GM19099 (cell line): ENCODE results near the gene MEGF10.

ENCODE experiments used
- POLR2A ChIP-seq: IDR thresholded peaks from 3 replicates; pipeline ENCODE4 v1.6.1; 2011; ENCODE audit warnings: low read depth; ENCODE audit not compliant: insufficient read length; ENCODE audit errors: extremely low read depth

Gene MEGF10

DNA sequence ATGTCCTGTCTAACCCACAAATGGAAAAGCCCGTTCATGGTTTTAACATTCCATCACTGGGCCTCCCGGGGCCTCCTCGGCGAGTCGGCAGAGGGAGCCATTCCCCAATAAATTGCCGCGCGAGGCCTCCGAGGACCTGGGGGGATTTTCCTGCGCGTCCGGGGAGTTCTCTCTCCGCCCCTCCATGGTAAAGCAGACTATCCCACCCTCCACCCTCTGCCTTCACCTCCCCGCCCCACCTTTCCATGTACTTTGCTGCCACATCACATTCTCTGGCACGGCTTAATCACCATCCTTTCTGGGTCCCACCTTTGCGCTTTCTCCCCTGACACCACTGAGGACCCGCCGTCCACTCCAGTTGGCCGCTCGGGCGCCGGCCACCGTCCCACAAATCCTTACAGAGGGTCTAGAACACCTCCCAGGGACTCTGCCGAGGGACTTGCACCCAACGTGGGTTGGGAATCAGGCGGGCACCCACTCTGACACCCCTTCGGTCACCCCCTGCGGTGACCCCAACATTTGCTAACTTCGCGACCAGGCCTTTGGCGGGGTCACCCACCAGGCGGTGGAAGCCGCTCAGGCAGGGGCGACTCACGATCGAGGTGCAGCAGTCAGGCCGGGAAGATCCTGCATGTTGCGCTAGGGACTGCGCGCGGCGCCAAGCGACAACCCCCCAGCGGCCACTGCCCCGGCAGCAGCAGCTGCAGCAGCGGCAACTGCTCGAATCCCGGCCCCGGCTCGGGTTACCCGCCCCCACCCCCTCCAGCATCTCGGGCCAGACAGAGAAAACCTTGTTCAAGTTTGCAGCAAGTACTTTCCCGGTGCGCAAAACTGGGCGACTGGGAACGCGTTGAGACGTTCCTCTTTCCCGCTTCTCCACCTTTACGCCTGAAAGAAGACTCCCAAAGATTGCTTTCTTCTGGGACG lies at the start of gene MEGF10:
TSS of gene MEGF10 (plus strand) at position 778 of the 927 bp plus-strand sequence. CDS start 40,513 bp downstream, outside the sequence.
- no peak for TF ChIP-seq POLR2A

- TF ChIP-seq POLR2A = no peak
Measured at GRCh38 chr5:127243011-127243410, 47.6 kb upstream of the MEGF10 start.

DNA sequence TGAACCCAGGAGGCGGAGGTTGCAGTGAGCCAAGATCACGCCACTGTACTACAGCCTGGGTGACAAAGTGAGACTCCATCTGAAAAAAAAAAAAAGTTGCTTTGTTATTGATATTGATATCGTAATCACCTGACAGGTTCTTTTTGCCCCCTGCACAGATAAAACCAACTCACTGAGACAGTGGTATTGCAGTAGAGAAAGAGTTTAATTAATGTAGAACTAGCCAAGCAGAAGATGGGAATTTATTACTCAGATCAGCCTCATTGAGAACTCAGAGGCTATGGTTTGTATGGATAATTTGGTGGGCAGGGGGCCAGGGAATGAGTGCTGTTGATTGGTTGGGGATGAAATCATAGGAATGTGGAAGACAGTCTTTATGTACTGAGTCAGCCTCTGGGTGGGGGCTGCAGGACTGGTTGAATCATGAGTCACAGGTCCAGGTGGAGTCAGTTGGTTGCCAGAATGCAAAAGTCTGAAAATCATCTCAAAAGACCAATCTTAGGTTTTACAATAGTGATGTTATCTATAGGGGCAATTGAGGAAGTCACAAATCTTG lies 35.8 kb upstream of the MEGF10 start:
- TF ChIP-seq POLR2A = no peak

GRCh38 chr5:127256886-127257597 lies 33.6 kb upstream of the MEGF10 start:
- TF ChIP-seq POLR2A = no peak

- TF ChIP-seq POLR2A = no peak
Measured at GRCh38 chr5:127260686-127261085, 29.9 kb upstream of the MEGF10 start.

DNA sequence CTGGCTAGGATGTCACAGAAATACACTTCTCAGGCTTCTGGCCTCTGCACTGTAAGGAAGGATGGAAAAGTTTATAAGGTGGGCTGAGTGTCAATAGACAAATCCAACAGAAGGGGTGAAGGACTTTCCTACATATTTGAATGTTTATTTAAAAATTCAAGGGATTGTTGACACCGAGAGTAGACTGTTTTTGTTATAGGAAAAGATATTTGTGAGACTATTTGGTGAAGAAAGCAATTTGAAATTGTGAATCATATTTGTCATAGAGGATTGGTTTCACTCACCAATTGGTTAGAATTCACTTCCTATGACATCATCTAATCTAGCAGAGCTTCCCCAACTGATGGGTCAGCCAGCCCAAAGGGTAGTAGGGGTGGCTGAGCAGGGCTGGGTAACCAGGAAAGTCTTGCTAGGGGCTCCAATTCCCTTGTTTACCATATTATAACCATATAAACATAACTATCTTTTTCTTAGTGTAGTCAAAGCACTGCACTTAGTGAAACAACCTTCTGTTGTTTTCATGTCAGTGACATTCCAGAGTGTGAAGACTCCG lies 14.9 kb upstream of the MEGF10 start:
- TF ChIP-seq POLR2A = no peak

GRCh38 chr5:127280491-127281220 lies 9.9 kb upstream of the MEGF10 start:
- no peak for TF ChIP-seq POLR2A

DNA sequence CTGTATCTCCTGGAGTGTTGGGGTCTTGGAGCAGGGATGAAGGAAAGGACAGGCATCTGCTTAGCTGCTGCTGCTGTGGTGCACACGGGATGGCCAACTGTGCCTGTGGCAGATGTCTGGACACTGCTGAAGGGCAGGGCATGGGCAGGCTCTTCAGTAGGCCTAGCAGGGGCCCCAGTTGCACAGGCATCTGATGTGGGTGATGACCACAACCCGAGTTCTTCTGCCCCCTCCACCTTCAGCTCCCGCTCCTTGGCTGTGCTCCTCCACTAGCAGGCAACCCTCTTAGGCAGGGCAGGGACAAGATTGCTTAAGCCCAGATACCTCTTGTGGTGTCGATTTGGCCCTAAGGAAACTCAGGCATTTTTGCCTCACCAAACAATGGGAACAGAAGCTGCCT lies 9.0 kb upstream of the MEGF10 start:
- no peak for TF ChIP-seq POLR2A

DNA sequence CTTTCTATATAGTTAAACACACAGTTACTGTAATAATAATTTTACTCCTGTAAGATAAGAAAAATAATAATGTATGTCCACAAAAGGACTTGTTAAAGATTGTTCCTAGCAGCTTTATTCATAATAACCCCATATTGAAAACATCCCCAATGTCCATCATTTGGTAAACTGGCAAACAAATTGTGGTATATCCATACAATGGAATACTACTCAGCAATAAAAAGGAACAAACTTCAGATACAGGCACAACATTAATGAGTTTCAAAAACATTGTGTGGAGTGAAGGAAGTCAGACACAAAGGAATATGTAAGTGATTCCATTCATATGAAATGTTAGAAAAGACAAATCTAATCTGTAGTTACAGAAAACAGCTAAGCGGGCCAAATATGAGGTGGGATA lies 1.9 kb upstream of the MEGF10 start:
- TF ChIP-seq POLR2A = no peak

DNA sequence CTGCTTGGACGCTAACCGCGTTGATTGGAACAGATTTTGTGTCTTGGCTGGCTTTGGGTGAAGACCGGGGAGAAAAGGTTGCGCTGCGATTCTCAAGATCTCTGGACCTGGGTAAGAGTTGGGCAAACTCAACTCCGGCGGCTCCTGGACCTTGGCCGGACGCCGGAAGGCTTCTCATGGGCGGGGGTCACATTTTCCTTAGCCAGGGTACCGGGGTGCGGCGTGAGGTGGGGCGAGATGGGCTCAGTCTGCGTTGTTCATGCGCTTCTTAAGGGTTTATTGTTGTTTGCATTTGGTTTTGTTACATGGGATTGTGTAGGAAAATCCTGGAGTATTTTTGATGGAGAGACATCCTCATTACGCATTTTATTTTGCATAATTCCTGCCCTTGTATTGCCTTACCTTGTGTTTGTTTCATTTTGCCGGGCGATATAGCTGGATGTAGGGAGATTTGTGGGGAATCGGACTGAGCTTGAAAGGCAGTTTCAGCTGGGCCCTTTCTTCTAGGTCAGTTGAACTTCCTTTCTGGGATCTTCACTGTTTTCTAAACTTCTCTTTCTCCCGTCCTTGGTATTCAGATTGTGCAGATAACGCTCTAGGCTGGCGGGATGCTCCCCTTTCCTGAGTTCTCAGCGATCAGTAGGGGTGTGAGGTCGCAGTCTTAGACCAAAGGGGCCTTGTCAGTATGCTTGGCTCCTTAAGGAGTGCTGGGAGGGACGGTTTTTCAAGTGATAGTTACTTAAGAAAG lies 524 bp downstream of the MEGF10 start:
- TF ChIP-seq POLR2A = no peak

- TF ChIP-seq POLR2A = no peak
Measured at GRCh38 chr5:127292030-127292735, 1.6 kb downstream of the MEGF10 start.

DNA sequence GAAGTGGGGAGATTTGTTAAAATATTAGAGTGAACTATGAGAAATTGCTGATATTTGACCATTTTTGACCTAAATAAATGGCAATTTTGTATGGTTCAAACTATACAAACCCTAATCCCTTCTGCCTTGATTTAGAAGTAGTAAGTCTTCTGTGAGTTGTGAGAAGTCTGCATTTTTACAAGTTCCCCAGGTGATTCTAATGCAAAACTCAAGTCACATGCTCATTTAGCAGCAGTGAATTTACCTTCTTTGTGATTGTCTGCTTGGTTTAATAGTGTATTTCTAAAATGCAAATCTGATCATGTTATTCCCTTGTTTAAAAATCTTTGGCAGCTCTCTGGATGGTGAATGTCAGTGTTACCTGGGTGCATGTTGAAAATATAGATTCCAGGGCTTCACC lies 2.8 kb downstream of the MEGF10 start:
- no peak for TF ChIP-seq POLR2A

DNA sequence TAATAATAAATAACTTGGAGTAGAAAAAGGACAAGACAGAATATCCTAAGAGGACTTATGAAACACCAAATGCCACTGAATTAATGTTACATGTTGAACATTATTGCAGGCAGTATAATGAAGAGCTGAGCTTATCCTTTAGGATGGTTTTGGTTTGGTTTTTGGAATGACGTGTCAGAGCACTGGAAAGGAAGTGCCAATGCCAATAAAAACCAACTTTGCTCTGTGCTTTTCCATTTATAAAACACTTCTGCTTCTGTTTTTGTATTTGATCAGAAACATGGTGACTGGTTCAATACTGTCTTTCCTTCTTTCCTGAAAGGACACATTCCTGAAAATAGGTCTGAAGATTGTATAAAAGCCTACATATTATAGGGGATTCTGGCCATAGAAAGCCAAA lies 4.2 kb downstream of the MEGF10 start:
- no peak for TF ChIP-seq POLR2A
